Measurements from ENCODE around the gene TTLL8. TPM values are rescaled to one million over a fixed set of nuclear protein-coding genes. Genes with fewer than 3 reads are reported as not detected.
A peak's percentile ranks its signal among the peaks of the same experiment; 100 is the strongest.

The TTLL8 gene
- total RNA-seq, 1 donor = not detected

- peak; percentile 75 for DNase-seq (ENCODE audit: insufficient read length, low spot score, missing footprints)
Observed at GRCh38 chr22:50071432-50072166, 13.5 kb upstream of the TTLL8 start.

DNA sequence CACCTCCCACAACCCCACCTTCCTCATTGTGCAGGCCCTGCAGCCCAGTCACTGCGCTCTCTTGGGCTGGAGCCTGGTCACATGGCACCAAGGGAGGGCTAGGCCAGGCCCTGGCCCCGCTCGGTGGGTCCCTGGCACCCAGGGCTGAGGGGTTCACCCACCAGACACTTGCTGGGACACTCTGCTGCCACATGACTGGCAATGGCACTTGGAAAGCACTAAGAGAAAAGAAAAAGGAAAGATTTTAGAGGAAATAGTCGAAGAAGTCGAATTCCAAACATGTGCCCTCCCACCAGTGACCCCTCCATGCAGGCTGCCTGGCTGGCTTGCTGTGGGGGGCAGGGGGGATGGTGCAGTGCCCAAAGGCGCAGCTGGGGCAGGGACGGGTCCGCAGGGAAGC, 12.3 kb upstream of the TTLL8 start:
- no peak overlapping the region for H3K4me3 ChIP-seq (ENCODE audit: insufficient read depth, low read length)
- H3K4me2 ChIP-seq (ENCODE audit: insufficient read depth, low read length) = no peak overlapping the region
- TF ChIP-seq CTCF (IDR thresholded peaks at IDR 0.05; ENCODE audit: extremely low read depth, low read depth, low read length) = no peak

More at GRCh38 chr22:50071432-50072166, 13.5 kb upstream of the TTLL8 start:
- Histone ChIP-seq H3K4me1 (ENCODE audit: insufficient read depth, low read length) (no peaks in the 10 kb centered on the region), H4K20me1 (ENCODE audit: insufficient read depth, low read length) (no peaks in the 10 kb centered on the region), H3K36me3 (ENCODE audit: insufficient read depth, low read length) (no peaks in the 10 kb centered on the region), H3K79me2 (ENCODE audit: insufficient read depth, low read length) (no peaks in the 10 kb centered on the region), H3K4me3 (ENCODE audit: insufficient read depth, low read length) (no peak overlapping the region), H2AFZ (ENCODE audit: low read length) (no peak overlapping the region), H3K4me2 (ENCODE audit: insufficient read depth, low read length) (no peak overlapping the region), H3K27me3 (ENCODE audit: insufficient read depth, low read length) (no peaks in the 10 kb centered on the region), H3K27ac (ENCODE audit: low read depth, low read length) (no peak overlapping the region), H3K9me3 (ENCODE audit: low read depth, low read length) (no peaks in the 10 kb centered on the region)
- TF ChIP-seq CTCF (IDR thresholded peaks at IDR 0.05; ENCODE audit: extremely low read depth, low read depth, low read length) = no peak

DNA sequence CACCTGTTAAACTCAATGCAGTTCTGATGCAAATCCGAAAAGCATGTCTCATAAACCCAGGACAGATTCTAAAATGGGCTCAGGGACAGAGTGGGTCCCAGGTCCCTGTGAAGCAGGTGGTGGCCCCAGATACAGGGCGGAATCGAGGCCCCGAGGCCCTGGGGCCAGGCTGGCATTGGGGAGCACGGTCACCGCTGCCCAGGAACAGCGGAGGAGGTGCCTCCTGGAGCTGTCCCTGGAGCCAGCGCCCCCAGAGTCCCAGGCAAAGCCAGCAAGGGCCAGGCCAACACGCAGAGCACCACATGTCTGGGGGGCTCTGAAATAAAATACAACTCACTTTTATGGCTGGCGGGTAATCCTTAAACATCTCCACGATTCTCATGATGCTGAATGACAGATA, 10.0 kb upstream of the TTLL8 start:
- no peak for TF ChIP-seq CTCF (IDR thresholded peaks at IDR 0.05; ENCODE audit: extremely low read depth, low read depth, low read length)
- H3K4me1 ChIP-seq (ENCODE audit: insufficient read depth, low read length) = no peaks in the 10 kb centered on the region
- no peaks in the 10 kb centered on the region for H3K9me3 ChIP-seq (ENCODE audit: low read depth, low read length)
- H4K20me1 ChIP-seq (ENCODE audit: insufficient read depth, low read length) = no peaks in the 10 kb centered on the region
- no peak overlapping the region for H3K27ac ChIP-seq (ENCODE audit: low read depth, low read length)
- DNase-seq (ENCODE audit: insufficient read length, low spot score, missing footprints) = no peak
- H3K4me3 ChIP-seq (ENCODE audit: insufficient read depth, low read length) = no peak overlapping the region
- H2AFZ ChIP-seq (ENCODE audit: low read length) = no peak overlapping the region
- no peak overlapping the region for H3K4me2 ChIP-seq (ENCODE audit: insufficient read depth, low read length)
- no peaks in the 10 kb centered on the region for H3K27me3 ChIP-seq (ENCODE audit: insufficient read depth, low read length)
- no peaks in the 10 kb centered on the region for H3K79me2 ChIP-seq (ENCODE audit: insufficient read depth, low read length)
- no peaks in the 10 kb centered on the region for H3K36me3 ChIP-seq (ENCODE audit: insufficient read depth, low read length)

More for the DNA sequence above, 12.3 kb upstream of the TTLL8 start:
- Histone ChIP-seq H3K79me2 (ENCODE audit: insufficient read depth, low read length) (no peaks in the 10 kb centered on the region), H3K9me3 (ENCODE audit: low read depth, low read length) (no peaks in the 10 kb centered on the region), H2AFZ (ENCODE audit: low read length) (no peak overlapping the region), H3K27me3 (ENCODE audit: insufficient read depth, low read length) (no peaks in the 10 kb centered on the region), H4K20me1 (ENCODE audit: insufficient read depth, low read length) (no peaks in the 10 kb centered on the region), H3K4me1 (ENCODE audit: insufficient read depth, low read length) (no peaks in the 10 kb centered on the region), H3K27ac (ENCODE audit: low read depth, low read length) (no peak overlapping the region), H3K36me3 (ENCODE audit: insufficient read depth, low read length) (no peaks in the 10 kb centered on the region)
- no peak for DNase-seq (ENCODE audit: insufficient read length, low spot score, missing footprints)

- no peak for DNase-seq (ENCODE audit: insufficient read length, low spot score, missing footprints)
- no peak overlapping the region for H3K4me2 ChIP-seq (ENCODE audit: insufficient read depth, low read length)
- no peaks in the 10 kb centered on the region for H3K79me2 ChIP-seq (ENCODE audit: insufficient read depth, low read length)
- no peak for TF ChIP-seq CTCF (IDR thresholded peaks at IDR 0.05; ENCODE audit: extremely low read depth, low read depth, low read length)
- H4K20me1 ChIP-seq (ENCODE audit: insufficient read depth, low read length) = no peaks in the 10 kb centered on the region
- no peak overlapping the region for H2AFZ ChIP-seq (ENCODE audit: low read length)
- no peaks in the 10 kb centered on the region for H3K36me3 ChIP-seq (ENCODE audit: insufficient read depth, low read length)
- H3K4me1 ChIP-seq (ENCODE audit: insufficient read depth, low read length) = no peaks in the 10 kb centered on the region
- H3K27ac ChIP-seq (ENCODE audit: low read depth, low read length) = no peak overlapping the region
- H3K9me3 ChIP-seq (ENCODE audit: low read depth, low read length) = no peaks in the 10 kb centered on the region
- no peak overlapping the region for H3K4me3 ChIP-seq (ENCODE audit: insufficient read depth, low read length)
- no peaks in the 10 kb centered on the region for H3K27me3 ChIP-seq (ENCODE audit: insufficient read depth, low read length)
Observed at GRCh38 chr22:50067244-50067643, 9.1 kb upstream of the TTLL8 start.

Measured in osteoblast (primary cell).